GM18511 (cell line): ENCODE results near the gene ZNF678.
"Not testable (repeated sequence)": the region's sequence is repeated elsewhere in the genome, so short reads cannot be mapped to it uniquely, and the experiment has no call there.

ENCODE experiments used
- ATAC-seq: cut with Tn5 transposase; IDR thresholded peaks from one replicate; pipeline ENCODE4 v1.9.1; 2021; ENCODE audit warnings: mild to moderate bottlenecking, moderate library complexity; ENCODE audit not compliant: unreplicated experiment

Gene ZNF678

DNA sequence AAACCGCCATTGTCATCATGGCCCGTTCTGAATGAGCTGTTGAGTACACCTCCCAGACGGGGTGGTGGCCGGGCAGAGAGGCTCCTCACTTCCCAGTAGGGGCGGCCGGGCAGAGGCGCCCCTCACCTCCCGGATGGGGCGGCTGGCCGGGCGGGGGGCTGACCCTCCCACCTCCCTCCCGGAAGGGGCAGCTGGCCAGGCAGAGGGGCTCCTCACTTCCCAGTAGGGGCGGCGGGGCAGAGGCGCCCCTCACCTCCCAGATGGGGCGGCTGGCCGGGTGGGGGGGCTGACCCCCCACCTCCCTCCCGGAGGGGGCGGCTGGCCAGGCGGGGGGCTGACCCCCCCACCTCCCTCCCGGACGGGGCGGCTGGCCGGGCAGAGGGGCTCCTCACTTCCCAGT, 147.1 kb downstream of the ZNF678 start:
- ATAC-seq: not testable (repeated sequence)

DNA sequence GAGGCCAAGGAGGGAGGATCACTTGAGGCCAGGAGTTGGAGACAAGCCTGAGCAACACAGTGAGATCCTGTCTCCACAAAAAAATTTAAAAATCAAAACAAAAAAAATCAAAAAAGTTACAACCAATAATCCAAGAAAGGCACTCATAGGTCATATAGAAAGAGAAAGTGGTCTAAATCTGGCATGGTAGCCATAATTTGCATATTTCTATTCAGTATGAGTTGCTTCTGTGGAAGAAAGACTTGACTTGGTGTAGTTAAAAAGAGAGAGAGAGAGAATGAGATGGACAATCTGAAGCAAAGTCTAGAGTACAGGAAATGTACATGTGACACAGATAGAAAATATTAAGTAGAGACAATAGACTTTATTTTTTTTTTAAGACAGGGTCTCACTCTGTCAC, 149.3 kb downstream of the ZNF678 start:
- ATAC-seq: no peak

DNA sequence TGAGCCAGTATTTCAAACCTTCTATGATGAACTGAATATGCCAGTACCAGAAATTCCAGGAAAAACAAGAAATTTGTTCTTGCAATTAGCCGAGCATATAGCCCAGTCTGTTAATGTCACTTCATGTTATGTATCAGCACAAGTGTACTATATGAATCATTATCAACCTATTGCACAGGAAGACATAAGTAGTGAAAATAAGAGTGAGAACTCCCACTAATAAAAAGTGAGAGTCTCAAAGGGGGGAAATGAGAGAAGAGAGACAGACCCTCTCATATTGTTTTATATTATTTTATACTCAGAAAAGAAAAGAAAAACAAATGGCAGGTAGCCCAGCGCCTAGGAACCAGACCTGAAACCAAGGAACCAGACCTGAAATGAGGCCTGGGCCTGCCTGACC, 155.6 kb downstream of the ZNF678 start:
- ATAC-seq: no peak

DNA sequence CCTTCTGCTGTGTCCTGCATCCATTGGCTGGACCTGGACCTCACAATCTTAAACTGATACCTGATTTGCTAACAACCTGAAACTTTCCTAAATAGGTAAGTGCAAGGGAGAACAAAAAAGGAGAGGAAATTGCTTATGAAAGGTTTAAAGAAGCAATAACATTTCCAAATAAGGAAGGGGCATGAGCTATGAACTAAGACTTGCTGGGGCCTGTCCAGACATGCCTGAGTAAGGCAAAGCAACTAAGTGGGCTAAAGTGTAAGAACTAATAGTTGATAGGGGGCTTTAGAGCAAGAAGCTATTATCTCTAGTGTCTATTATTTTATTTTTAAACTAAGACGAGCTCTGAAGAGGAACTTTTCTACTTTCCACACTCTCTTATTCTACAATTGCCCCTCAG, 160.1 kb downstream of the ZNF678 start:
- no peak for ATAC-seq

DNA sequence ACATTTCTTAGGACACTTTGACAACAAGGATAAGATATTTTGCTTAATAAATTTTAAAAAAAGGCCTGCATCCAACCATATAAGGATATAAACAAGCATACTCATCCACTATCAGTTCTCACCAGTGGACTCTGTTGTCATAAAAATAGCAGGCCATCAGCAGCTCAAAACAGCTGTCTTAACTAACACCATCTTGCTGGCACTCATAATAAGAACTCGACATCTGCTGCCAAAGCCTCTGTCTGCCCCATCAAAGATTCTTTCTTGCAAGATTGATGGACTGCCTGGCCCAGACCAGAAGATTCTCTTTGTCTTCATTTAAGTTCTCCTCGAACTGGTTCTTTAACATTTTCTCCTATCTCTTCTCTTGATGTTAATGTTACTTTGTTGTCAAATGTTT, 161.7 kb downstream of the ZNF678 start:
- no peak for ATAC-seq

DNA sequence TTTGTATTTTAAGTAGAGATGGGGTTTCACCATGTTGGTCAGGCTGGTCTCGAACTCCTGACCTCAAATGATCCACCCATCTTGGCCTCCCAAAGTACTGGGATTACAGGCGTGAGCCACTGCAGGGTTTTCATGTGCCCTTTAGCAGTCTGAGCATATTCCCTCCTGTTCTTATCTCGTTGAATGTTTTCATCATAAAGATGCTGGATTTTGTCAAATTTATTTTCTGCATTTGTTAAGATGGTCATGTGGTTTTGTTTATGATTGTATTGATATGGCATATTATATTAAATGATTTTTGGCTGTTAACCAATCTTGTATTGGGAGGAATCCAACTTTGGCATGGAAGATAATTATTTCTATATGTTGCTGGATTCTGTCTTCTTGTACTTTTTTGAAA, 163.0 kb downstream of the ZNF678 start:
- no peak for ATAC-seq
